ENCODE data around the gene PNMA6E.

GRCh38 chrX:153407736-153408135 is 6.6 kb upstream of the PNMA6E start:
- no peak for TF ChIP-seq REST (IDR thresholded peaks at IDR 0.05; ENCODE audit: unreplicated experiment)
- TF ChIP-seq EZH2 (IDR thresholded peaks at IDR 0.05; ENCODE audit: low read depth, unreplicated experiment) = no peak
- TF ChIP-seq CTCF (conservative IDR thresholded peaks at IDR 0.05; ENCODE audit: low read depth in 2 of 2) = no peak
- no peak for TF ChIP-seq POLR2AphosphoS5 (IDR thresholded peaks at IDR 0.05; ENCODE audit: low read depth)
- TF ChIP-seq EZH2phosphoT487 (IDR thresholded peaks at IDR 0.05; ENCODE audit: unreplicated experiment) = no peak
- no peak for TF ChIP-seq CREB1 (CRISPR knock-in tag; IDR thresholded peaks at IDR 0.05; ENCODE audit: low read depth)
- TF ChIP-seq JUNB (IDR thresholded peaks at IDR 0.05; ENCODE audit: unreplicated experiment) = no peak
- TF ChIP-seq NANOG (IDR thresholded peaks at IDR 0.05; ENCODE audit: borderline replicate concordance) = no peak
- TF ChIP-seq, protein P1, sequence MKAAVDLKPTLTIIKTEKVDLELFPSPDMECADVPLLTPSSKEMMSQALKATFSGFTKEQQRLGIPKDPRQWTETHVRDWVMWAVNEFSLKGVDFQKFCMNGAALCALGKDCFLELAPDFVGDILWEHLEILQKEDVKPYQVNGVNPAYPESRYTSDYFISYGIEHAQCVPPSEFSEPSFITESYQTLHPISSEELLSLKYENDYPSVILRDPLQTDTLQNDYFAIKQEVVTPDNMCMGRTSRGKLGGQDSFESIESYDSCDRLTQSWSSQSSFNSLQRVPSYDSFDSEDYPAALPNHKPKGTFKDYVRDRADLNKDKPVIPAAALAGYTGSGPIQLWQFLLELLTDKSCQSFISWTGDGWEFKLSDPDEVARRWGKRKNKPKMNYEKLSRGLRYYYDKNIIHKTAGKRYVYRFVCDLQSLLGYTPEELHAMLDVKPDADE (IDR thresholded peaks at IDR 0.05) = no peak
- no peak for TF ChIP-seq STAT1 (IDR thresholded peaks at IDR 0.05; ENCODE audit: unreplicated experiment)
- no peak for TF ChIP-seq ZNF331 (CRISPR knock-in tag; IDR thresholded peaks at IDR 0.05; ENCODE audit: low read depth)
